ENCODE measurements around the gene SNRPA1. TPM values are rescaled to one million over a fixed set of nuclear protein-coding genes. Genes with fewer than 3 reads are reported as not detected.
"Not testable (repeated sequence)": the region's sequence is repeated elsewhere in the genome, so short reads cannot be mapped to it uniquely, and the experiment has no call there.

Gene SNRPA1
- total RNA-seq, 2 donors from 2014 or later, result 21.4 to 24.9 TPM

DNA sequence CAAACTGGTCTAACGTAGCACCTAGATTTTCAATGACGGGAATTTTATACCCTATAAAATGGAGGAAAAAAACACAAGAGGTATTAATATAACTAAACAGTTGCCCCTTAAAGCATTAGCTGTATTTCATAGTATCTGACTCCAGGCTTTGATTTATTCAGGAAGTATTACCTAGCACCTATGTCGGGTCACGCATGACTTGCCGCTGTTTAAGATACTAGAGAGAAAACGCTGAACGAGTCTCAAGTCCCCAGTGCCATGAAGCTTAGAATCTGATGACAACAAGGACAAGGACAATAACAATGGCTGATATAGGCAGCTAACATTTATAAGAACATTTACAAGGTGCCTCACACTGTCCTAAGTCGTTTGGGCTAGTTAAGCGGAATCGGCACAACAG lies 1.9 kb downstream of the SNRPA1 start:
- H3K27ac ChIP-seq, result peak overlapping the region in 1 of 2 donors; percentile 98

DNA sequence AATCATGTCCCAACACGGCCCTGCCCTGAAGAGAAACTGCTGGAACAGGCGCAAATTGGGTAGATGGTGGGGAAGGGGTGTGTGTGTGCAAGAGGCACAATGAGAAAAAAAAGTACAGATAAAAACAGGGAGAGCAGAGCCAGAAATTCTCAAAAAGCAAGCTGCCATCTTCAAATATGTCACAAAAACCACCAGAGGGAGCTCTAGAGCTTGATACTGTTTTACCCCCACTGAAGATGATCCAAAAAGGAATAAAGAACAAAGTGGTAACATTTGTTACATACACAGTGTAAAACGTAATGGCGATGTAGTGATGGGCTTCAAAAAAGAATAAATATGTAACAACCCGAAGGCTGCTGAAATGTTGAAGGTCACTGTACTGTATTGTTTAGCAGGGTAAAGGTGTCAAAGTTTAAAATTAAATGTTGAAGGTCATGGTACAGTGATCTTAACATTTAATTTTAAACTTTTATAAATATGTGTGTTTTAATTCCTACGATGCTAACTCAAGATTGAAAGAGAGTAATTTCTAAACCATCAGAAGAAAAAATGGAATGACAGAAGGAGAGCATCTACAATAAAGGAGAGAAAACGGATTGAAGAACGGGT lies 6.0 kb downstream of the SNRPA1 start:
- Histone ChIP-seq H3K27ac (no peak overlapping the region), H3K27me3 (no peaks in the 10 kb centered on the region), H3K4me3 (no peak overlapping the region), H3K4me1 (peaks cover 0 to 22% of the 10 kb centered on the region in 2 donors), H3K9me3 (no peaks in the 10 kb centered on the region), H3K36me3 (peaks cover 53% of the 10 kb centered on the region)
- no peak for DNase-seq (ENCODE audit: low spot score)
- TF ChIP-seq, protein P1, sequence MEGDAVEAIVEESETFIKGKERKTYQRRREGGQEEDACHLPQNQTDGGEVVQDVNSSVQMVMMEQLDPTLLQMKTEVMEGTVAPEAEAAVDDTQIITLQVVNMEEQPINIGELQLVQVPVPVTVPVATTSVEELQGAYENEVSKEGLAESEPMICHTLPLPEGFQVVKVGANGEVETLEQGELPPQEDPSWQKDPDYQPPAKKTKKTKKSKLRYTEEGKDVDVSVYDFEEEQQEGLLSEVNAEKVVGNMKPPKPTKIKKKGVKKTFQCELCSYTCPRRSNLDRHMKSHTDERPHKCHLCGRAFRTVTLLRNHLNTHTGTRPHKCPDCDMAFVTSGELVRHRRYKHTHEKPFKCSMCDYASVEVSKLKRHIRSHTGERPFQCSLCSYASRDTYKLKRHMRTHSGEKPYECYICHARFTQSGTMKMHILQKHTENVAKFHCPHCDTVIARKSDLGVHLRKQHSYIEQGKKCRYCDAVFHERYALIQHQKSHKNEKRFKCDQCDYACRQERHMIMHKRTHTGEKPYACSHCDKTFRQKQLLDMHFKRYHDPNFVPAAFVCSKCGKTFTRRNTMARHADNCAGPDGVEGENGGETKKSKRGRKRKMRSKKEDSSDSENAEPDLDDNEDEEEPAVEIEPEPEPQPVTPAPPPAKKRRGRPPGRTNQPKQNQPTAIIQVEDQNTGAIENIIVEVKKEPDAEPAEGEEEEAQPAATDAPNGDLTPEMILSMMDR (IDR thresholded peaks at IDR 0.05), result peak; percentile 38 to 69

More for the DNA sequence above, 1.9 kb downstream of the SNRPA1 start:
- peak overlapping the region in 1 of 2 donors; percentile 98 for H3K4me3 ChIP-seq
- TF ChIP-seq, protein P1 (IDR thresholded peaks at IDR 0.05), result no peak
- peaks cover 0 to 33% of the 10 kb centered on the region in 2 donors for H3K4me1 ChIP-seq
- H3K9me3 ChIP-seq, result no peaks in the 10 kb centered on the region
- no peak for DNase-seq (ENCODE audit: low spot score)
- no peaks in the 10 kb centered on the region for H3K27me3 ChIP-seq
- peaks cover 17% of the 10 kb centered on the region for H3K36me3 ChIP-seq

DNA sequence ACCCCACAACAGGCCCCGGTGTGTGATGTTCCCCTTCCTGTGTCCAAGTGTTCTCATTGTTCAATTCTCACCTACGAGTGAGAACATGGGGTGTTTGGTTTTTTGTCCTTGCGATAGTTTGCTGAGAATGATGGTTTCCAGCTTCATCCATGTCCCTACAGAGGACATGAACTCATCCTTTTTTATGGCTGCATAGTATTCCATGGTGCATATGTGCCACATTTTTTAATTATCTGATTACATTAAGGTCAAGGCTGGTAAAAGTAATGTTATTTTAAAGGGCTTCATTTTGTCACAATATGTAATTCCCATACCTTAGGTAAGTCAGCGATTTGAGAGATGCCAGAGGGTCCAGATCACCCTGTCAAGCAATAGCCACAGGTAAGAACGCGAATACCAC lies 7.7 kb downstream of the SNRPA1 start:
- peaks cover 69% of the 10 kb centered on the region for H3K36me3 ChIP-seq
- not testable (repeated sequence) for H3K27me3 ChIP-seq; H3K27ac ChIP-seq; H3K4me3 ChIP-seq; H3K4me1 ChIP-seq; DNase-seq (ENCODE audit: low spot score); H3K9me3 ChIP-seq

DNA sequence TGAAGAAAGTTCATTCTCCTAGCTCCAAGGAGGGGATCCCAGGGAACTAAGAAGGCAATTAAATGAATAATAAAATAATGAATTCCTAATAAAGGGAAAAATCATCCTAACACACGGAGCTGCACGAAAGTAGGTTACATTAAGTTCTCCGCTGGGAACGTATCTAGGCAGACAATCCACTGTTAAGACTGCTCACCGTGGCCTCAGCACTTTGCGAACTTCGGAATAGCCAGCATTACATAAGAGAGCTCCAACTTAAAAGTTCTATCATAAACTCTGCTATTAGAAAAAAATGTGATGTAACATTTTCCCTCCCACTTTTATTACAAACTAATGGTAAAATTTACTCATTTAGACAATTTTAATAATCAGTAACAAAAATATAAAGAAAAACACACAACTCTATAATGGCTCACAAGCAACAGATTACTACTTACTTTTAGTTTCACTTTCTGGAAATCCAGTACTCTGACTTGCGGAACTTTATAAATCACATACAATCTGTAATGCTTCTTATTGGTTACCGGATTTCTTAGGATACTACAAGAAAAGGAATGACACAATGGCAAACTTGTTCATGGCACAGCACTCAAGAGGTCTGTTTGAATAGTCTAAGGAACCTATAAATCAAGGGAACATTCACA lies 8.5 kb downstream of the SNRPA1 start:
- Histone ChIP-seq H3K27ac (no peak overlapping the region), H3K27me3 (no peaks in the 10 kb centered on the region), H3K4me3 (no peak overlapping the region), H3K36me3 (peaks cover 77% of the 10 kb centered on the region), H3K4me1 (peaks cover 0 to under 1% of the 10 kb centered on the region in 2 donors), H3K9me3 (no peaks in the 10 kb centered on the region)
- TF ChIP-seq, protein P1 (IDR thresholded peaks at IDR 0.05), result no peak
- DNase-seq (ENCODE audit: low spot score), result no peak

DNA sequence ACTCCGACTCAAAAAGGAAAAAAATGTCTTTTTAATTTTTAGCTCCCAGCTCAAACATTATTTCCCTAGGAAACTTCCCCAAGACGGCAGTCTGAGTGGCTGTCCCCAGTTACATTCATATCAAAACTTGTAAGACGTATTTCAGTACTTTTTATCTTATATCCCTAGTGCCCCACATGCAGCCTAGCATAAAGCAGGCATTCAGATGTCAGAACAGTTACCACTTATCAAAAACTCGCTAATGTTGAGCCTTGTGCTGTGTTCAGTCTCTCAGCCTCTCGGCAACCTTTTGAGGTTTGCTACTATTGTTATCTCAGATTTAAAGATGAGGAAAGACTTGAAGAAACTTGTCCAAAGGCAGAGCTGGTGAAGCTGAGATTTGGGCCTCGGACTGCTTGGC lies 11.1 kb downstream of the SNRPA1 start:
- Histone ChIP-seq H3K27ac (no peak overlapping the region), H3K9me3 (no peaks in the 10 kb centered on the region), H3K4me1 (no peaks in the 10 kb centered on the region), H3K4me3 (no peak overlapping the region), H3K36me3 (peaks cover 80% of the 10 kb centered on the region), H3K27me3 (no peaks in the 10 kb centered on the region)
- TF ChIP-seq, protein P1 (IDR thresholded peaks at IDR 0.05), result no peak
- DNase-seq (ENCODE audit: low spot score), result no peak

DNA sequence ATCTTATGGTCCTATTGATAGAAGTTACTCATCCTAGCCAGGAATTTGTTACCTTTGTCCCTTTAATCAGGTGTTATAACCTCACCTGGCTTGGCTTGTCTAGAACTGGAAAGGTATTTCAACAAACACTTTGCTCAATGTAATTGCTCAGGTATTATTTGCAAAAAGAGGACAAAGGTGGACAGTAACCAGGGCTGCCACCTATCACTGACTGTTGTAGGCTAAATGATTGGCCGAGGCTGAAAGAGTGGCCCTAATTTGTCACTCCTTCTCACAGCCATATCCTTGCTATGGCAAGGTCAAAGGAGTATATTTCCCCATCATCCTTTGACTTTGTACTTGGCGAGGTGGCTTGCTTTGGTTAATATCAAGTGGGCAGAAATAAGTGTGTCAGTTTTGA lies 15.0 kb downstream of the SNRPA1 start:
- Histone ChIP-seq H3K27me3 (no peaks in the 10 kb centered on the region), H3K4me3 (no peak overlapping the region), H3K4me1 (peaks cover 0 to 16% of the 10 kb centered on the region in 2 donors), H3K9me3 (no peaks in the 10 kb centered on the region), H3K36me3 (peaks cover 56% of the 10 kb centered on the region), H3K27ac (no peak overlapping the region)
- TF ChIP-seq, protein P1 (IDR thresholded peaks at IDR 0.05), result no peak
- no peak for DNase-seq (ENCODE audit: low spot score)
